SK-N-MC (cell line): Measurements from ENCODE around the gene MLF2.

Experiments used
- DNase-seq: peaks from one replicate; pipeline ENCODE4 v3.0.0-alpha.2; 2011; ENCODE audit warnings: low read depth, low spot score
- H3K27ac ChIP-seq: fragments of 200-600 bp; sonication (generic); 2 replicates; pipeline ENCODE4 v1.5.1; 2016; ENCODE audit warnings: mixed run types
- H3K36me3 ChIP-seq: fragments of 200-600 bp; sonication (generic); 2 replicates; pipeline ENCODE4 v1.6.1; 2017; ENCODE audit warnings: antibody characterized with exemption, low read length, mixed read lengths; ENCODE audit not compliant: insufficient read depth
- H3K4me3 ChIP-seq: fragments of 200-600 bp; sonication (generic); 2 replicates; pipeline ENCODE4 v1.5.1; 2016
- H3K9ac ChIP-seq: fragments of 200-600 bp; sonication (generic); 2 replicates; pipeline ENCODE4 v1.8.0; 2017; ENCODE audit warnings: mixed run types, mixed read lengths; ENCODE audit not compliant: insufficient read length
- H3K9me3 ChIP-seq: fragments of 200-600 bp; sonication (generic); 2 replicates; pipeline ENCODE4 v1.6.1; 2017; ENCODE audit warnings: low read depth, mild to moderate bottlenecking, antibody characterized with exemption, low read length, moderate library complexity, mixed read lengths
- EZH2 ChIP-seq: fragments of 200-600 bp; sonication (generic); IDR thresholded peaks from one replicate; pipeline ENCODE4 v1.6.1; 2017; ENCODE audit warnings: antibody characterized with exemption
- FOXP2 ChIP-seq: optimal IDR thresholded peaks from 2 replicates; pipeline ENCODE3; 2011; ENCODE audit warnings: mild to moderate bottlenecking, moderate library complexity; ENCODE audit not compliant: insufficient read depth; ENCODE audit errors: extremely low read length, control extremely low read depth
- POLR2AphosphoS5 ChIP-seq: IDR thresholded peaks from 2 replicates; pipeline ENCODE4 v1.6.1; 2012; ENCODE audit warnings: mild to moderate bottlenecking, low read depth, low read length, borderline replicate concordance

Gene MLF2

DNA sequence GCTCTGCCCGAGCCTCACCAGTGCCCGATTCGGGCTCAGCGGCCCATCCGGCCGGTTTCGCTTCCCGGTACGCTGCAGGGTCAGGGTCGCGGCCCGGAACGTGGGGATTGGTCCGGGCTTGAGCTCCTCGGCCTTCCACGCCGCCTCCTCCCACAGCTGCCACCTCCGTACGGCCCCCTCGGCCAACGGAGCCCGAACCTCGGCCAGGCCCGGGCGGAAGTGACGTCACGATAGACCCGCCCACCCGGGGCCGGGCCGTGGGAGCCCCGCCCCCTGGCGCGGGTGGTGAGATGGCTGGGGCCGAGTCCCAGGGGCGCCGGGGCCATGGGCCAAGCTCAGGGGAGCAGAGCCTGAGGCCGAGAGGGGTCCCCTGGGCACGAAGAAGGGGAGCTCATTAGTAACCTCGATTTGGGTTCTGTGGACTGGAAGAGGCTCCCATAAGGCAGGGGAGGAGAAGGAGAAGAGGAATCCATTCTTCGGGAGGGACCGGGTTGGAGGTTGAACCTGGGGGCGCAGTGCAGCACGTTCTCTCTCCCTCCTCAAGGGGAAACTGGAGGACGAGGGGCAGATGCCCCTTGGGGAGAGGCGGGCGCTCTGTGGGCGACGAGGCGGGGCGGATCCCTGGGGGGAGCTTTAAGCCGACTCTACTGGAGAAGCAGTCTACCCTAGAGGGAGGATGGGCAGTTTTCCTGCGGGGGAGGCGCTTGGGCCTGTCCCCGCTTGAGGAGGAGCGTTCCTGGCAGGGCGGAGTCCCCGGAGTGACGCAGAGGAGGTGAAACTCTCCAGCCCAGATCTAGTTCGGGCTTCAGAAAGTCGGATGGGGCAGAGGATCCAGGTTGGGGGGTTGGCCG lies at the start of gene MLF2:
TSS of gene MLF2 (minus strand) at position 221 of the 851 bp plus-strand sequence. CDS start 807 bp downstream, outside the sequence.
- Histone ChIP-seq H3K9ac (peak within 1 kb of the TSS; percentile 99), H3K36me3 (peaks cover 39% of the 10 kb centered on the region), H3K27ac (peak within 1 kb of the TSS; percentile 99), H3K4me3 (peak within 1 kb of the TSS; percentile 99), H3K9me3 (no peaks in the 10 kb centered on the region)
- TF ChIP-seq POLR2AphosphoS5 (peak; percentile 90), EZH2 (no peak), FOXP2 (no peak)
- DNase-seq = peak; percentile 97

DNA sequence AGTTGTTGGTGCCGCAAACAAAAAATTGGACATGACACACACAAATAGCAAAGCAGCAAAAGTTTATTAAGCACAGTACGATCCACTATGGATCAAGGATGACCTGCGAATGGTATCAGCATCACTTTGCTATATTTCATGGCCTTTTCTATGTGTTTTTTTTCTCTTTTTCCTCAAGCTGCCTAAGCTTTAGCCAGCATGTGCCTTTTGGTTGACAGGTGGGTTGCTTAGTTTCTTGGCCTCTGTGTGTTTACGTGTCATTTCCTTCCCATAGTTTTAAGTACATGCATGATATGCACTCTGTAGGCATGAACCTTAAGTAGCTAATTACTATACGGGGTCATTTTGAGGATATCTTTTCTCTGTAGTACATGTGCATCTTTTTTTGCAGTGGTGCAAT lies 46.2 kb upstream of the MLF2 start:
- Histone ChIP-seq H3K36me3 (no peaks in the 10 kb centered on the region), H3K9ac (no peak overlapping the region), H3K4me3 (no peak overlapping the region), H3K9me3 (no peaks in the 10 kb centered on the region), H3K27ac (no peak overlapping the region)
- no peak for DNase-seq
- TF ChIP-seq POLR2AphosphoS5 (no peak), FOXP2 (no peak), EZH2 (no peak)

DNA sequence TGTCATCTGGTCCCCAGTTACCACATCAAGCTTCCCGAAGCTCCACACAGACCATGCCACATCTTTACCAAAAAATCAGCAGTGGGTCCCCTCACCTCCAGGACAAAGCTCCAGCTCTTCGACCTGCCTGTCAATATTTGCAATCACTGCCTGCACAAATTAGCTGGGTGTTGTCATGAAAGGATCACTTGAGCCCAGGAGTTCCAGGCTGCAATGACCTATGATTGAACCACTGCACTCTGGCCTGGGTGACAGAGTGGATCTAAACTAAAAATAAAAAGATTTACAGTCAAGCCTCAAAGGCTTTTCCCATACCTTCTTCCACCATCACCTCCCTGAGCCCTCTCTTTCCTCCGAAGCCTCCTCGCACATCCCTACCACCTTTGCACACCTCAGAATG lies 43.6 kb upstream of the MLF2 start:
- H3K27ac ChIP-seq = no peak overlapping the region
- no peak for TF ChIP-seq POLR2AphosphoS5
- TF ChIP-seq EZH2 = no peak
- no peak for TF ChIP-seq FOXP2
- H3K9me3 ChIP-seq = no peaks in the 10 kb centered on the region
- no peak overlapping the region for H3K4me3 ChIP-seq
- DNase-seq = no peak
- no peak overlapping the region for H3K9ac ChIP-seq
- H3K36me3 ChIP-seq = no peaks in the 10 kb centered on the region

DNA sequence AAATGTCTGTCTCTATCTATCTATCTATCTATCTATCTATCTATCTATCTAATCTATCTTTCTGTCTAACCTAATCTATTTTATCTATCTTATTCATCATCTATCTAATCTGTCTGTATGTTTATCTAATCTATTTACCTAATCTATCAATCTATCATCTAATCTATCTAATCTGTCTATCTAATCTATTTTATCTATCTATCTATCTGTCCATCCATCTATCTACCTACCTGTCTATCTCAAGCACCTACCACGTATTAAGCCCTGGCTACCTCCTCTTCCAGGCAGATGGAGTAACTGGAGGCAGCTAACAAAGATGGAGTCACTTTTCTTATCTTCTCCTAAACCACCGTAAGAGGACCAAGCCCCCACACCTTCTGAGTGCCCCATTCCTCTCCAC lies 42.1 kb upstream of the MLF2 start:
- no peak for TF ChIP-seq FOXP2
- no peak for TF ChIP-seq EZH2
- TF ChIP-seq POLR2AphosphoS5 = no peak
- no peak overlapping the region for H3K4me3 ChIP-seq
- no peaks in the 10 kb centered on the region for H3K9me3 ChIP-seq
- no peak for DNase-seq
- H3K27ac ChIP-seq = no peak overlapping the region
- no peaks in the 10 kb centered on the region for H3K36me3 ChIP-seq
- H3K9ac ChIP-seq = no peak overlapping the region

DNA sequence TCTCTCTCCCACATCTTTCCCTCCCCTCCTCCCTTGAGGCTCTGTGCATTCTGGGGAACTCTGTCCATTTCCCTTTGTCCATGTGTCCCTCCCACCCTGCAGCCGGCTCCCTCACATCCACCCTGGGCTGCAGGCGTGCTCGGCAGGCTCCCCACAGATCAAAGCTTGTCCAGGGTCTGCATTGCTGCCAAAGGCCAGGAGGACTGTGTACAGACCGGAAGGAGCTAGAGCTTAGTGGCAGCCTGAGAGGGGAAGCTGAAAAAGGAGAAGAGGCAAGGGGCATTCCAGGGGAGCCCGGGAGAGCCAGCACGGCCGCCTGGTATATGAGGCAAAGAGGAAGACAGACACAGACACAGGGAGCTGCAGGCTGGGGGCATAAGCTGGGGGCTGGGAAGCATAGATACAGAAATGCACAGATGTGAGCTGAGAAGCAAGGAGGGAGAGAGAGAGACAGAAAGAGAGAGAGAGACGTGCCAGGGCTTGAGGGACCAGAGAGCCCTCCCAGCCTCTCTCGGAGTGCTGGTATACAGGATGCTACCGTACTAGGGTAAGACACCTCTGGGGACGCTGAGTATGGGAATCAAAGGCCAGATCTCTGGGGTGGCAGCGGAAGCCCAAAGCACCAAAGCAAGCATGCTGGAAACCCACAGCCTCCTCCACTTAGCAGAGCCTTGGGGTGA lies 39.7 kb upstream of the MLF2 start:
- Histone ChIP-seq H3K4me3 (no peak overlapping the region), H3K36me3 (no peaks in the 10 kb centered on the region), H3K9ac (no peak overlapping the region), H3K9me3 (no peaks in the 10 kb centered on the region), H3K27ac (no peak overlapping the region)
- no peak for DNase-seq
- TF ChIP-seq EZH2 (no peak), POLR2AphosphoS5 (no peak), FOXP2 (no peak)

GRCh38 chr12:6791931-6792520 lies 39.1 kb upstream of the MLF2 start:
- TF ChIP-seq POLR2AphosphoS5 (no peak), EZH2 (no peak), FOXP2 (no peak)
- no peak for DNase-seq
- Histone ChIP-seq H3K9me3 (no peaks in the 10 kb centered on the region), H3K27ac (no peak overlapping the region), H3K4me3 (no peak overlapping the region), H3K9ac (no peak overlapping the region), H3K36me3 (no peaks in the 10 kb centered on the region)

GRCh38 chr12:6790496-6791150 lies 37.7 kb upstream of the MLF2 start:
- Histone ChIP-seq H3K27ac (no peak overlapping the region), H3K9ac (no peak overlapping the region), H3K9me3 (no peaks in the 10 kb centered on the region), H3K36me3 (no peaks in the 10 kb centered on the region), H3K4me3 (no peak overlapping the region)
- DNase-seq = no peak
- no peak for TF ChIP-seq EZH2
- no peak for TF ChIP-seq FOXP2
- no peak for TF ChIP-seq POLR2AphosphoS5
